ENCODE measurements around the gene GZMM.
"Not testable (repeated sequence)": the region's sequence is repeated elsewhere in the genome, so short reads cannot be mapped to it uniquely, and the experiment has no call there.

Gene GZMM

GRCh38 chr19:584240-585001 is 40.6 kb downstream of the GZMM start:
- no peak overlapping the region for H3K4me3 ChIP-seq (ENCODE audit: low read length)
- peak; percentile 59 for TF ChIP-seq CTCF (IDR thresholded peaks at IDR 0.05; ENCODE audit: insufficient read depth, low read depth, low read length, missing control alignments)
- peak; percentile 32 for DNase-seq (ENCODE audit: low read depth)

GRCh38 chr19:585146-585545 is 41.3 kb downstream of the GZMM start:
- not testable (repeated sequence) for H3K4me3 ChIP-seq (ENCODE audit: low read length); DNase-seq (ENCODE audit: low read depth)

- no peak for DNase-seq (ENCODE audit: low read depth)
- no peak for TF ChIP-seq CTCF (IDR thresholded peaks at IDR 0.05; ENCODE audit: insufficient read depth, low read depth, low read length, missing control alignments)
- H3K4me3 ChIP-seq (ENCODE audit: low read length), result no peak overlapping the region
These were observed 41.8 kb downstream of the GZMM start for GRCh38 chr19:585551-586110.

GRCh38 chr19:588093-588740 is 44.4 kb downstream of the GZMM start:
- H3K4me3 ChIP-seq (ENCODE audit: low read length), result no peak overlapping the region
- peak; percentile 68 for TF ChIP-seq CTCF (IDR thresholded peaks at IDR 0.05; ENCODE audit: insufficient read depth, low read depth, low read length, missing control alignments)
- DNase-seq (ENCODE audit: low read depth), result peak; percentile 82

GRCh38 chr19:588741-589692 is 45.2 kb downstream of the GZMM start:
- TF ChIP-seq CTCF (IDR thresholded peaks at IDR 0.05; ENCODE audit: insufficient read depth, low read depth, low read length, missing control alignments), result no peak
- DNase-seq (ENCODE audit: low read depth), result no peak
- H3K4me3 ChIP-seq (ENCODE audit: low read length), result no peak overlapping the region

- no peak for TF ChIP-seq CTCF (IDR thresholded peaks at IDR 0.05; ENCODE audit: insufficient read depth, low read depth, low read length, missing control alignments)
- no peak for DNase-seq (ENCODE audit: low read depth)
- H3K4me3 ChIP-seq (ENCODE audit: low read length), result no peak within 1 kb of the TSS
These were observed 46.0 kb downstream of the GZMM start, which contains the start of gene HCN2 for GRCh38 chr19:589693-590395. TSS of gene HCN2 (plus strand) at chr19:589881. CDS start at chr19:589946, 65 bp downstream.
